KOPT-K1 (cell line): Measurements from ENCODE around the gene RPL39L.
"Not testable (repeated sequence)": the region's sequence is repeated elsewhere in the genome, so short reads cannot be mapped to it uniquely, and the experiment has no call there.

Experiments used
- H3K27ac ChIP-seq: fragments of 200-600 bp; sonication (generic); 2 replicates; pipeline ENCODE4 v1.5.1; 2016; ENCODE audit warnings: antibody characterized with exemption, mild to moderate bottlenecking, low read depth, low read length; ENCODE audit not compliant: poor library complexity, severe bottlenecking
- H3K36me3 ChIP-seq: fragments of 200-600 bp; sonication (generic); 2 replicates; pipeline ENCODE4 v1.5.1; 2017; ENCODE audit warnings: antibody characterized with exemption, mild to moderate bottlenecking, low read length, moderate library complexity; ENCODE audit not compliant: insufficient read depth
- H3K9me3 ChIP-seq: fragments of 200-600 bp; sonication (generic); 2 replicates; pipeline ENCODE4 v1.5.1; 2017; ENCODE audit warnings: antibody characterized with exemption, low read length, mild to moderate bottlenecking; ENCODE audit not compliant: insufficient read depth, poor library complexity, severe bottlenecking

RPL39L gene

DNA sequence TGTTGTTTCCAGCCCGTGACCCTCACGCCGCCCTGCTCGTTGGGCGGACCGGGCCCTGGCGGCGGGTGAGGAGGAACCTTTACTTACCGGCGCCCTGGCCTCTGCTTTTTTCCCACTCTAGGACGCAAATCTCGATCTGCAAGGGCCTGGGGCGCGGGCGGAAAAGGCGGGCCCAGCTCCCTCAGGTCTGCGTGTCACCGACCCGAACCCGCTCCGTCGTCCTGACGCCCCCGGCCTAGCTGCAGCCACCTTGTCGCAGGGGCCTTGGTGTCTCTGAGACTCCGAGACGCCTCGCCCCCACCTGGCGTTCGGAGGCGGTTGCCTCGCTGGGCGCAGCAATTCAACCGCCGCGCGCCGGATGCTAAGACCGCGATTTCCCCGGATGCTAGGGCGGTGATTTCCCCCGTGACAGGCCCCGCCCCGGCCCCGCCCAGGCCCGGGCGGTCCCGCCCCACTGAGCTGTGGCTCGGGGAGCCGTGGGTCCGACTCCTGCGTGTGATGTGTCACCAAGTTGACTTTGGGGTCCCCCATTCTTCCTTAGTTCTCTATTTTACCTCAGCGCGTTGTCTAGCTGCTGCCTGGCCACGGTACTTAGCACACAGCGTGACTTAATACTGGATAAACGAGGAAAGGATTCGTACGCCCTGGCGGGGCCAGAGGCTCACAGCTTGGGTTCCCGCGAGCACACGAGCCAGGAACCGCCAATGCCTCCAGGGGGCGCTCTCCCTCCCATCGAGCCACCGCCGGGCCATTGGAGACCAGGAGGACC is at the start of gene RPL39L:
TSS of gene RPL39L (minus strand) at position 371 of the 769 bp plus-strand sequence. CDS start 18,196 bp downstream, outside the sequence.
- peaks cover 45% of the 10 kb centered on the region for H3K9me3 ChIP-seq
- H3K27ac ChIP-seq = peak within 1 kb of the TSS; percentile 93

DNA sequence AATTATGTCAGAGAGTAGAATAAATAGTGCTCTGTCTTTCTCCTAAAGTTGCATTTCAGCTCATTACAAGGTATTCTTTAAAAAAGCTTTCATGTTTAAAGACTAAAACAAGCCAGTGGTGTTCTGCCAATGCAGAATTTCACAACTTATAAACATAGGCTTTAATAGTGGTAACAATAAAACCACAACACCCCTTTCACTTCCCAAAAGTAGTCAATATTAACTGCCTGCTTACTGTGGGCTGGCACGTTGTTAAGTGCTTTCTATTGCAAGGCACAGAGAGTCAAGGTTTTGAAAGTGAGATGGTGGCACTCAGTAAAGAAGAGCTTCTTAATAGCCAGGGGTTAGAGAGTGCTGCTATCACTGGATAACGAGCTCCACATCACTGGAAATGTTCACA is 49.6 kb upstream of the RPL39L start:
- Histone ChIP-seq H3K36me3 (no peaks in the 10 kb centered on the region), H3K9me3 (no peaks in the 10 kb centered on the region), H3K27ac (no peak overlapping the region)

More for the DNA sequence above, at the start of gene RPL39L:
- peaks cover 34% of the 10 kb centered on the region for H3K36me3 ChIP-seq

DNA sequence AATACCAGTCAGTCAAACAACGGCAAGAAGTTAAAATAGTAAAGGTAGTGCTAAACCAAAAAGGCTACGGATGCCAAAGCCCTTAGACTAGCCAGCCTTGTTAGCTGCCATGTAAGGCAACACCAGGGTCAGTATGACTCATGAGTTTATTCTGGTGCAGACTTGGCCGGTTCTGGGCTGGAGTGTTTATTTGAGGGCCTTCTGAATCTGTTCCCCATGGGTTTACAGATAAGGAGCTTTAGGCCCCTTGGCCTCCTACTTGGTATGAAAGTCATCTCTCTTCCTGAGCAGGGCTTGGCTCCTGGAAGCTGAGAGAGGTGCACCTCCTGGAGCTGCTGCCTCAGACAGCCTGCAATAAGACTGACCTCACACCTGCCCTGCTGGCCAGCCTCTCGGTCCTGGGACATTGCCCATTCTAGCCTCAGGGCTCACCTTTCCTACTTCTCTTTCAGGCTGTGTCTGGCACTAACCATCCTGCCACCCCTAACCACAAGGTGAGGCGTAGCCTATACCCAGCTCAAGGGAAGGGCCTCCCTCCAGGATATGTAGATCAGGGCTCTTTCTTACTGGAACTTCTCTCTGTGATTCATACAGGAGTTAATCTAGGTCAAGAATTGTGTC is 47.6 kb upstream of the RPL39L start:
- Histone ChIP-seq H3K9me3 (no peaks in the 10 kb centered on the region), H3K36me3 (no peaks in the 10 kb centered on the region), H3K27ac (no peak overlapping the region)

DNA sequence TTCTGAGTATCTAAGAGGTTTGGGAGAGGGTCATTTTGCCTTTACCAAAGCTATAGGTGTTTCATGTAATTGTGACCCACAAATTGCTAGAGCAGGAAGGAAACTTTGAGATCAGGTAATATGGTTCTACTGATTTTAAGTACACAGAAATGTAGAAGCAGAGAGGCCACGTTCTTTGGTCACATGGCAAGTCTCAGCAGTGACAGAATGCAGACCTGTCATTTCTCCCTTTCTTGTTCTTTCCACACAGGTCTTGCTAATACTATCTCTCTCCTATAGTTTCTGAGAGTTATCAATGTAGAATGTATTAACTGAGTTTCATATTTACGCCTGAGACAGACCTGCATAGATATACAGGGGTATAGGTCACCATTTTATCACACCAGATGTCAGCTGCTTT is 47.1 kb upstream of the RPL39L start:
- Histone ChIP-seq H3K27ac (no peak overlapping the region), H3K9me3 (no peaks in the 10 kb centered on the region), H3K36me3 (no peaks in the 10 kb centered on the region)

DNA sequence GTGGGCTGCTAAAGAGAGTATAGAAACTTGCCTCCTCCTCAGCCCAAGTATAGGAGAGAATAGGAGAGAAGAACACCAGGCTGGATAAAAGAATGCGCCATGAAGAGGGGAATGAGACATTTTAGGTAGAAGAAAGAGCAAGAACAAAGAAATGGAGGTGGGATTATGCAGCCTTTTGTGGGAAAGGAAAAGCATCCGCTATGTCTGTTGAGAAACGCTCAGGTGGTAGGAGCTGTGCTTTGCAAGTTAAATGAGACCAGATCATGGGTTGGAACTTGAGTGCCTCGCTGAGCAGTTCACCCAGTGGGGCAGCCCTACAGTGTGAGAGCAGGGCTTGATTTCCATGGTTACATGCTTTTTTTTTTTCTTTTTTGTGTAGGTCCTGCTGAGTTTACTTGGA is 46.5 kb upstream of the RPL39L start:
- no peak overlapping the region for H3K27ac ChIP-seq
- no peaks in the 10 kb centered on the region for H3K9me3 ChIP-seq
- no peaks in the 10 kb centered on the region for H3K36me3 ChIP-seq

DNA sequence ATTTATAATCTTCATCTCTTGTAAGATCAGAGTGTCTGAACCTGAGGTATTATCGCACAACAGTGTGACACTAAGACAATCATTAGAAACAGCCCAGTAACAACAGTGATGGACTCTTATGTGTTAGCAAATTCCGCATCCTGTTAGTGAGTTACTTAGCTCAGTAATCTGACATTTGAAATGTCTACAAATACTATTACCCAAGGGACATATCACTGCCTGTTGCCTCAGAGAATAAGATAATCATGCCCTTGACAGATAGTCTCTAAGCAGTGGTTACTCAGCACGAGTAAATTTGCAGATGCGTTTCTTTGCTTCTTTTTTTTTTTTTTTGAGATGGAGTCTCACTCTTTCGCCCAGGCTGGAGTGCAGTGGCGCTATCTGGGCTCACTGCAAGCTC is 44.6 kb upstream of the RPL39L start:
- H3K9me3 ChIP-seq = no peaks in the 10 kb centered on the region
- H3K36me3 ChIP-seq = no peaks in the 10 kb centered on the region
- H3K27ac ChIP-seq = no peak overlapping the region

DNA sequence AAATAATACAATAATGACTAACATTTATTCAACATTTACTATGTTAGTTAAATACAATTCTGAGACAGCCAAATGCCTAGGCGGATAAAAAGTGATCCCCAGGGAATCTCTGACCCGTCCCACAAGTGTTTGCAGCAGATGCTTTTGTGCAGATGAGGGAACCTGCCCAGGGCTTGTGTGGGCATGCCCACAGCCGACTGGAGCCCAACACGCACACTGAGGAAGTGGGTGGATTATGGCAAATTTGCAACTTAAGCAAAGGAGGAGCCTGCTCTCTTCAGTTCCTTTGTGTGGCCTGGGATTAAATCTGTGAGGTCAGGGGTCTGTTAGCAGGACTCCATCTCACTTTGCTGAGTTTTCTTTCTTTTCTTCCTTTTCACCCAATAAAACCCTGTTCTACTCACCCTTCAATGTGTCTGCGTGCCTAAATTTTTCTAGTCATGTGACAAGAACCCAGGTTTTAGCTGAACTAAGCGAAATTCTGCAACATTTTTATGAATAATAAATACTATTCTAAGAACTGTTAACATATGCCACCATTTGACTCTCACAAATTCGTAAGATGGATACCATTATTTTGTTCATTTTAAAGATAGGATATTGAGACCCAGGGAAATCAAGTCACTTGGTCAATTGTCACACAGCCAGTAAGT is 44.0 kb upstream of the RPL39L start:
- Histone ChIP-seq H3K9me3 (no peaks in the 10 kb centered on the region), H3K27ac (no peak overlapping the region), H3K36me3 (no peaks in the 10 kb centered on the region)

DNA sequence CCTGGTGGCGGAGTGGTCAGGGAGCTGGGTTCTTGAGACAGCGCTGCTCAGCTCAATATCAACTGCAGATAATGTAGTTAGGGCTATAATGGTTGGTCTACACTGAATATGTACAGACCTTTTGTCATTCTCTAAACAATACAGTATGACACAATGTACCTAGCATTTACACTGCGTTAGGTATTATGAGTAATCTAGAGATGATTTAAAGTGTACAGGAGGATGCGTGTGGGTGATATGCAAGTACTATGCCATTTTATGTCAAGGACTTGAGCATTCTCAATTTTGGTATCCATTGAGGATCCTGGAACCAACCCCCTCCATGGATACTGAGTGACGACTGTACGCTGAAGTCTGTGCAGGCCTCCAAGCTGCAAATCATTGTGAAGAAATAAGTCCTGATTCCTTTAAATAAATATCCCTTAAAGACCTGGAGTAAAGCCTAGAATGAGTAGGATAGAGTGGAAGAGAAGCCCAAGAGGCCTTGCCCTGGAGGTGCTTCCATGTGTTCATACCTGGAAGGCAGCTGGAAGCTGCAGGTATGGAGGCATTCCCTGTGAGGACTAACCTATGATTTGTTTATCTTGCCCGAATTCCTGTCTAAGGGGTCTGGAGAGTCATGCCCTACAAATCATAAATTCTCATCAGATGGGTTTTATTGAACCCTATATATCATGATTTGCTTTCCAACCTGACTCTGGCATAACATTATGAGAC is 42.3 kb upstream of the RPL39L start:
- Histone ChIP-seq H3K27ac (no peak overlapping the region), H3K36me3 (no peaks in the 10 kb centered on the region), H3K9me3 (no peaks in the 10 kb centered on the region)

DNA sequence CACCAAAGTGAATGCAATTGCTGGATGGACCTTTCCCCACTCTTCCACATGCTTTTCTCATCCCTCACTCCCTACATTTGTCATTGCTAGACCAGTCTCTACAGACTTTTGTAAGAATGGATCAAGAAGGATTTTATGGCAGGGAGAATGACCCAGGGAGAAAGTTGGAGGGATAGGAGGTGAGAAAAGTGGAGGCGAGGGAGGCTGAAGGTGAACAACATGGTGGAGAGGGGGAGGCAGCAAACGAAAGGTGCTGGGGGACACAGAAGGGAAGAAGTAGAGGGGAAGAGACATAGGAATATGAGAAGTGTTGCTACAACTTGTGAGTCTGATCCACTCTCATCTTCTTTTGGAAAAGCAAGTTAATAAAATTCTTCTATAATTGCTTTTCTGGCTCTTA is 33.6 kb upstream of the RPL39L start:
- H3K9me3 ChIP-seq = no peaks in the 10 kb centered on the region
- no peak overlapping the region for H3K27ac ChIP-seq
- H3K36me3 ChIP-seq = no peaks in the 10 kb centered on the region

DNA sequence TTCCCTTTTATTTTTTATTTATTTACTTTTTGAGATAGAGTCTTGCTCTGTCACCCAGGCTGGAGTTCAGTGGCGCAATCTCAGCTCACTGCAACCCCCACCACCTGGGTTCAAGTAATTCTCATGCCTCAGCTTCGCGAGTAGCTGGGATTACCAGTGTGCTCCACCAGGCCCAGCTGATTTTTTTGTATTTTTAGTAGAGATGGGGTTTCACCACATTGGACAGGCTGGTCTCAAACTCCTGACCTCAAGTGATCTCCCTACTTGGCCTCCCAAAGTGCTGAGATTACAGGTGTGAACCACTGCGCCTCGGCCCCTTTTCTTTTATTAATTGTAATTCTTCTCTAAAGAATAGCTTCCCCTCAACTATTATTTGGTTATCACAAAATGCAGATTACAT is 31.6 kb upstream of the RPL39L start:
- not testable (repeated sequence) for H3K36me3 ChIP-seq, H3K9me3 ChIP-seq, H3K27ac ChIP-seq

DNA sequence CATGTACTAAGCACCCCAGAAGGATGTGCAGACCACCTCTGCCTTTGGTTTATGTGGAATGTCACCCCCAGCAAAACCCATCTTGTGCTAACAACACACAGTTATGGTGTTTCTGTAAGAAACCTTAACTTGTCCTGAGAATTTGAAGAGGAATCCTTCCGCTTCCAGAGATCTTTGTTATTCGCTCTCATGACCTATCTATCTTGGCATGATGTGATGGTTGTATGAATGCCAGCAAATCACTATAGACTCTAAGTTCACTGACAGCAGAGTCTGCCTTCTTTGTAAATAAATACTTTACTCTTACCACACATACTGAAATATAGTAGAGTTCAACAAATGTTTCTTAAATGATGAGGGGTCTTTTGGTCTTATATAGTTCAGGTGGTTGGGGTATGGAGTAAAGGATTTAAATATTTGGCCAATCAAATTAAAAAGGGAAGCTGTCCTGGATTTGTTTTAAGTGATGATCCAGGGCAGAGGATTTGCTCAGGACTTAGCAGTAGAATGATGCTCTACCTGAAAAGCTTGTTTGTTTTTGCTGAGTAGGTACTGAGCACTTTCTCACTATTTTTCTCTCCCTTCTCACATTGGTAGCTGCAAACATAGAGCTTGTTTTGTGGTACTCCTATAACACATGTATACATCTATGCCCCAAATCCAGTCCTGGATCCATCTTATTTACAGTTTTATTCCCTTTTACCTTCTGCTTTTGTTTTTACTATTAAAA is 30.1 kb upstream of the RPL39L start:
- no peaks in the 10 kb centered on the region for H3K9me3 ChIP-seq
- no peaks in the 10 kb centered on the region for H3K36me3 ChIP-seq
- H3K27ac ChIP-seq = no peak overlapping the region

DNA sequence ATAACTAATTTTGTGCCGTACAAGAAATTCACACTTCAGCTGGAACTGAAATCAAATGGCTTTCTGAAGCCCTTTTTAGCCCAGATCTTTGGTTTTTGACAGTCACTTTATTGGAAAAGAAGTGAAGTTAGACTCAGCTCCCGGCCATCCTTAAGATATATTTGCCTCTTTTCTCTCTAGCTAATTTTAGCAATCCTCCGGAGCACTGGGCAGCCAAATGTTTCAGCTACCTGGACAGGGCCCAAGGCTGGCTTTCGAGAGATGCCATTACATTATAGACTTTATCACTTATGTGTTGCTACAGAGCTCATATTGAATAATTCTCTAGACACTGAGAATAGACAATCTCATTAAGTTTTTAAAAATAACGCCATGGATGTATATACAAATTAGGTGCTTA is 28.5 kb upstream of the RPL39L start:
- no peaks in the 10 kb centered on the region for H3K36me3 ChIP-seq

DNA sequence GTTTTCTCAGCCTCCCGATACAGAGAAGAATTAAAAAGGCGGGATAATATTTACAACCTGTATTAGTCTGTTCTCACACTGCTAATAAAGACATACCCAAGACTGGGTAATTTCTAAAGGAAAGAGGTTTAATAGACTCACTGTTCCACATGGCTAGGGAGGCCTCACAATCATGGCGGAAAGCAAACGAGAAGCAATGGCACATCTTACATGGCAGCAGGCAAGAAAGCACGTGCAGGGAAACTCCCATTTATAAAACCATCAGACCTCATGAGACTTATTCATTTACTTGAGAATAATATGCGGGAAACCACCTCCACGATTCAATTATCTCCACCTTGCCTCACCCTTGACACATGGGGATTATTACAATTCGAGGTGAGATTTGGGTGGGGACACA is 27.5 kb upstream of the RPL39L start:
- H3K36me3 ChIP-seq = no peaks in the 10 kb centered on the region
- no peak overlapping the region for H3K27ac ChIP-seq
- H3K9me3 ChIP-seq = no peaks in the 10 kb centered on the region

More for the DNA sequence above, 28.5 kb upstream of the RPL39L start:
- no peaks in the 10 kb centered on the region for H3K9me3 ChIP-seq
- no peak overlapping the region for H3K27ac ChIP-seq

DNA sequence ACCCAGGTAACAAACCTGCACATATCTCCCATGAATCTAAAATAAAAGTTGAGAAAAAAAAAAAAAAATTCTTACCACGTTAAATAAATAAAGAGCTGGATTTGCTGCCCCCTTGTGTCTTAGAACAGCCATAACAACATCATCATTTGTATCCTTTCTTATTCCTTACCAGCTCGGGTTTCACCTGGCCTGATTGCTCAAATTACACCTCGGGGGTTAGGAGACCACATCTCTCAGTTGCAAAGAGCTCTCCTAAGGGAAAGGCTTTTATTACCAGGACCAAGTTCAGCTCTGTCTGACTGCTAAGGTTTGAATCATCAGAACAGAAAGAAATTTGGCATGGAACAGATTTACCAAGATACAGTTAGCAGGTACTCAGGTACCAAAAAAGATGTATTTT is 25.8 kb upstream of the RPL39L start:
- no peaks in the 10 kb centered on the region for H3K36me3 ChIP-seq
- H3K27ac ChIP-seq = no peak overlapping the region
- H3K9me3 ChIP-seq = no peaks in the 10 kb centered on the region
